HepG2 (cell line): ENCODE results near the gene SFRP2.

Experiments
- ARNT ChIP-seq: fragments of 450-650 bp; IDR thresholded peaks from 2 replicates; pipeline ENCODE4 v1.6.1; 2017
- EED ChIP-seq: sonication (generic); formaldehyde crosslinking; IDR thresholded peaks from 2 replicates; pipeline ENCODE4 v1.5.0; 2020; ENCODE audit warnings: mild to moderate bottlenecking, missing genetic modification reagents
- LRRFIP1 ChIP-seq: sonication (generic); formaldehyde crosslinking; conservative IDR thresholded peaks from 2 replicates; pipeline ENCODE4 v1.4.0; 2020; ENCODE audit warnings: missing genetic modification reagents
- MBD4 ChIP-seq: IDR thresholded peaks from 2 replicates; pipeline ENCODE4 v1.6.1; 2012; ENCODE audit warnings: low read length, inconsistent platforms, borderline replicate concordance
- ZNF772 ChIP-seq: sonication (generic); formaldehyde crosslinking; IDR thresholded peaks from 2 replicates; pipeline ENCODE4 v1.5.0; 2020; ENCODE audit warnings: mild to moderate bottlenecking, missing genetic modification reagents
- ZNF776 ChIP-seq: sonication (generic); formaldehyde crosslinking; IDR thresholded peaks from 2 replicates; pipeline ENCODE4 v1.4.0; 2020; ENCODE audit warnings: mild to moderate bottlenecking, missing genetic modification reagents

- TF ChIP-seq MBD4 (no peak), ZNF776 (CRISPR knock-in tag) (no peak), EED (no peak), ARNT (no peak), LRRFIP1 (CRISPR knock-in tag) (no peak), ZNF772 (CRISPR knock-in tag) (no peak)
Measured at GRCh38 chr4:153788413-153789276, at the start of gene SFRP2.
